Gastroesophageal sphincter (tissue), 4 donors: ENCODE measurements around the gene SLC40A1. TPM values are rescaled to one million over a fixed set of nuclear protein-coding genes. Genes with fewer than 3 reads are reported as not detected.
A peak's percentile ranks its signal among the peaks of the same experiment; 100 is the strongest.

Experiments used
- ATAC-seq: fragments of 150-250 bp; one replicate; pipeline ENCODE4 v1.9.1; 2016; ENCODE audit warnings: mild to moderate bottlenecking, moderate library complexity
- H3K27ac ChIP-seq, 4 donors: fragments of 200-600 bp; sonication (generic) in 3 of 4; 1 replicate in 3 of 4; 2 replicates in 1 of 4; pipeline ENCODE4 v1.5.1; 2016 to 2019
- H3K27me3 ChIP-seq: fragments of 200-600 bp; sonication (generic); one replicate; pipeline ENCODE4 v1.5.1; 2019
- H3K36me3 ChIP-seq, 2 donors: fragments of 200-600 bp; sonication (generic); one replicate each; pipeline ENCODE4 v1.5.1; 2019; ENCODE audit warnings: control low read depth in 1 of 2
- H3K4me1 ChIP-seq, 3 donors: fragments of 200-600 bp; sonication (generic); 1 replicate in 2 of 3; 2 replicates in 1 of 3; pipeline ENCODE4 v1.5.1; 2016 to 2019; ENCODE audit warnings: control low read depth in 2 of 3
- H3K4me3 ChIP-seq, 2 donors: fragments of 200-600 bp; sonication (generic); one replicate each; pipeline ENCODE4 v1.5.1; 2019; ENCODE audit warnings: mild to moderate bottlenecking in 1 of 2, moderate library complexity in 1 of 2
- H3K9me3 ChIP-seq, 3 donors: fragments of 200-600 bp; sonication (generic); one replicate each; pipeline ENCODE4 v1.5.1; 2017 to 2019; ENCODE audit warnings: control low read depth in 2 of 3
- EP300 ChIP-seq: sonication (generic); formaldehyde crosslinking; IDR thresholded peaks from one replicate; pipeline ENCODE4 v1.6.1; 2017; ENCODE audit warnings: antibody characterized with exemption, mild to moderate bottlenecking
- POLR2A ChIP-seq, 2 donors: fragments of 450-650 bp; IDR thresholded peaks; one replicate each; pipeline ENCODE4 v1.6.1; 2017; ENCODE audit warnings: antibody characterized with exemption in 2 of 2, mild to moderate bottlenecking in 2 of 2, moderate library complexity in 1 of 2
- POLR2AphosphoS5 ChIP-seq: sonication (generic); formaldehyde crosslinking; IDR thresholded peaks from one replicate; pipeline ENCODE4 v1.6.1; 2017; ENCODE audit warnings: antibody characterized with exemption
- WGBS, 2 donors: methylation state at CpG; one replicate each; pipeline ENCODE4 v1.1.5; 2018; ENCODE audit warnings: low coverage in 1 of 2; 5-methylcytosine and 5-hydroxymethylcytosine counted together
- total RNA-seq, 4 donors: library from RNA; depleted of rRNA; stranded (reverse); fragments of >200 nt; gene quantifications; one replicate each; pipeline ENCODE4 v1.1.0, GENCODE V29; 2016
- TF ChIP-seq, protein P1 (sequence below), 4 experiments: fragments of 200-600 bp in 2 of 4; fragments of 450-650 bp in 2 of 4; sonication (generic) in 1 of 4; IDR thresholded peaks; one replicate each; pipeline ENCODE4 v1.5.1; 2017 to 2019; ENCODE audit warnings: antibody characterized with exemption in 4 of 4, mild to moderate bottlenecking in 2 of 4, moderate library complexity in 2 of 4

The SLC40A1 gene
- total RNA-seq, 4 donors from 2014 or later: 32.1 to 96.3 (median 57.2) TPM

DNA sequence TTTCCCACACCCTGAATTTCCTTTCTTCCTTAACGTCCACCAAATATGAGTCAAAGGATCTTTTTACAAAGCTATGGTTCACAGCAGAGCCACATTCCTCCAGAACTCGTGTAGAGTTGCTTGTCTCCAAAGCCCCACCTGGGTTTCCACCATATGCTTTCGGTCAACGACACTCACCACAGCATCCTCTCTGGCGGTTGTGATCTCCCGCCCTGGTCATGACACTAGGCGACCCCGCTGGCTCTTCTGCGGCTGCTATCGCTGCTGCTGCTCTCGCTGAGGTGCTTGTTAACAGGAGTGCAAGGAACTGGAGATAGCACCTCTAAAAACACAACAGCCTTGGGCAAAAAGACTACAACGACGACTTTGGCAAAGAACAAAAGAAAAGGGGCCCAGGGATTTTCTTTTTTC is 340 bp downstream of the SLC40A1 start:
- WGBS, 2 donors: 1 to 3% methylated on average over 7 to 13 of the region's 13 CpGs
- TF ChIP-seq, protein P1, sequence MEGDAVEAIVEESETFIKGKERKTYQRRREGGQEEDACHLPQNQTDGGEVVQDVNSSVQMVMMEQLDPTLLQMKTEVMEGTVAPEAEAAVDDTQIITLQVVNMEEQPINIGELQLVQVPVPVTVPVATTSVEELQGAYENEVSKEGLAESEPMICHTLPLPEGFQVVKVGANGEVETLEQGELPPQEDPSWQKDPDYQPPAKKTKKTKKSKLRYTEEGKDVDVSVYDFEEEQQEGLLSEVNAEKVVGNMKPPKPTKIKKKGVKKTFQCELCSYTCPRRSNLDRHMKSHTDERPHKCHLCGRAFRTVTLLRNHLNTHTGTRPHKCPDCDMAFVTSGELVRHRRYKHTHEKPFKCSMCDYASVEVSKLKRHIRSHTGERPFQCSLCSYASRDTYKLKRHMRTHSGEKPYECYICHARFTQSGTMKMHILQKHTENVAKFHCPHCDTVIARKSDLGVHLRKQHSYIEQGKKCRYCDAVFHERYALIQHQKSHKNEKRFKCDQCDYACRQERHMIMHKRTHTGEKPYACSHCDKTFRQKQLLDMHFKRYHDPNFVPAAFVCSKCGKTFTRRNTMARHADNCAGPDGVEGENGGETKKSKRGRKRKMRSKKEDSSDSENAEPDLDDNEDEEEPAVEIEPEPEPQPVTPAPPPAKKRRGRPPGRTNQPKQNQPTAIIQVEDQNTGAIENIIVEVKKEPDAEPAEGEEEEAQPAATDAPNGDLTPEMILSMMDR (IDR thresholded peaks at IDR 0.05): no peak
- TF ChIP-seq EP300 (no peak), POLR2A (IDR thresholded peaks at IDR 0.05) (no peak), POLR2AphosphoS5 (no peak)
- peaks cover 0 to under 1% of the 10 kb centered on the region in 2 donors for H3K36me3 ChIP-seq
- peak overlapping the region; percentile 66 to 89 for H3K4me3 ChIP-seq
- H3K4me1 ChIP-seq: peaks cover 2 to 61% (median 17%) of the 10 kb centered on the region in 3 donors
- peak; percentile 20 for ATAC-seq
- no peaks in the 10 kb centered on the region for H3K9me3 ChIP-seq
- peak overlapping the region; percentile 68 to 92 (median 89) for H3K27ac ChIP-seq
- no peaks in the 10 kb centered on the region for H3K27me3 ChIP-seq

DNA sequence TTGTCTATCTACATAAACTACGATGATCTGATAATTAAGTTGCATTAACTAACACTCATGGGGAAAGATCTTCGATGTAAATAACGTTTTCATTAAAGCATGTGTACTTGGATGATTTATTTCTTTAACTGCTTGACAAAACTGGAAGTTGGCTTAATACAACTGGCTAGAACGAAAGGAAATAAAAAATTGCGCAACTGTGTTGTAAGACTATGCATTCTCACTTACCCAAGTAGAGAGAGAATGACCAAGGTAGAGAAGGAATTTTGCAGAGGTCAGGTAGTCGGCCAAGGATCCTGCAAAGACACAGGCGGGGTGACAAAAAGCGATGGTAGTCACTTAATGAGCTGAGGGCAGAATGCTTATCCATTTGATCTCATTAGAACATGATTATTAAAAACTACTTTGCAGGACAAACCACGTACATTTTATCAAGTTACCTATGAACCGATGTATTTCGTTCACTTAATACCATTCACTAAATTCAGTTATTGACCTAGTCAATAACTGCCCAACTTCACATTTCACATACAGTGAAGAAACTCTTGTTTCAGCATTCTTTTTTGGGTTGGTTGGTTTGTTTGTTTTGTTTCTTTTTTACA is 900 bp downstream of the SLC40A1 start:
- Histone ChIP-seq H3K4me1 (peaks cover 2 to 67% (median 17%) of the 10 kb centered on the region in 3 donors), H3K27me3 (no peaks in the 10 kb centered on the region), H3K27ac (peak overlapping the region; percentile 68 to 92 (median 89)), H3K4me3 (peak overlapping the region; percentile 66 to 89), H3K36me3 (peaks cover 3 to 7% of the 10 kb centered on the region in 2 donors), H3K9me3 (no peaks in the 10 kb centered on the region)
- 26 to 33% methylated on average over 10 to 11 of the region's 11 CpGs for WGBS, 2 donors
- TF ChIP-seq, protein P1 (IDR thresholded peaks at IDR 0.05): no peak
- TF ChIP-seq POLR2A (IDR thresholded peaks at IDR 0.05): no peak
- TF ChIP-seq EP300: no peak
- TF ChIP-seq POLR2AphosphoS5: peak; percentile 66
- ATAC-seq: peak; percentile 25

DNA sequence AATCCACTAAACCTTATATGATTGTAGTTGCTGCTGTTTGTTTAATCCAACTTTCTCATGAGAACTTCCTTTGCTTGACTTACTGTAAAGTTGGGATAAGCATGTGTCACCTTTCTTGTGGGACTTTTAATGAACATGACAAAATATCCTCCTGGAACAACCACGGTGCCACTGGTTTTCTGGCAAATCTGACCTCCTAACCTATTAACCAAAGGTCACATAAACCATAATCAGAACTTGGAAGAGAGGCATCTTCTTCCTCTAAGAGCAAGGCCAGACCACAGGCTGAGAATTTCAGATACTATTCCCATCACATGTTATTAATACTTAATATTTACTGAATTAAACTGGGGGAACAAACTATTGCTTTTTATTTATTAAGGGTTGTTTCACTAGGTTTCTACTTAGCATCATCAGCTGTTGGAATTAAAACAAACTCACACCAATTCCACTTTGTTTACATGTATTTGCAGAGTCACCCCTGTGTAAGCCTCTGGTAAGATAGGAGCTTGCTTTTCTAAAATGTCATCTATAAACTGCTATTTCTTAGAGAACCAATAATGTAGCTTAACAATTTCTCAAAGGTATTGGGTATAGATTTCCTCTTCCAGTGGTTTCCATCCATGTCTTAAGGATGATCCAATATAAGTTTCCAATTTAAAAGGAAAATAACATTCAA is 2.2 kb downstream of the SLC40A1 start:
- Histone ChIP-seq H3K27ac (peak overlapping the region in 1 of 4 donors; percentile 14), H3K4me3 (peak overlapping the region; percentile 66 to 89), H3K36me3 (peaks cover 3 to 19% of the 10 kb centered on the region in 2 donors), H3K27me3 (no peaks in the 10 kb centered on the region), H3K4me1 (peaks cover 2 to 80% (median 17%) of the 10 kb centered on the region in 3 donors), H3K9me3 (no peaks in the 10 kb centered on the region)
- 25 to 26% methylated on average over 1 of the region's 1 CpG for WGBS, 2 donors
- TF ChIP-seq EP300 (no peak), POLR2A (IDR thresholded peaks at IDR 0.05) (no peak), POLR2AphosphoS5 (no peak)
- TF ChIP-seq, protein P1 (IDR thresholded peaks at IDR 0.05): no peak
- no peak for ATAC-seq

DNA sequence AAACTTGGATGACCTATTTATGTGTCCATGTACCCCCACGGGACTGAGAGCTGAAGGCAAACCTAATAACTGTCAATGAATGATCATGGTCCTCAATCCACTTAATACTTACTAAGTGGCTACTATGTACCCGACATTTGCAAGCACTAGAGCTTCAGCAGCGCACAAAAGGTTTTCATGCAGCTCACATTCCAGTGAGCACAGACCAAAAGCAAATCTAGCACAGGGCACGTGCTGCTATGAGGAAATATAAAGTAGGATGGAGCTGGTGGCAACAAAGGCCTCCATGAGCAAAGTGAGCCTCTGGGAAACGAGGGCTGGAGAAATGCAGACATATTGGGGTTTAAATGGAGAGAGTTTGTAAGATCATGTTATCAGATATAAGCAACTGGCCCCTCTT is 3.5 kb downstream of the SLC40A1 start:
- no peak for ATAC-seq
- Histone ChIP-seq H3K4me1 (peaks cover 2 to 90% (median 16%) of the 10 kb centered on the region in 3 donors), H3K27me3 (no peaks in the 10 kb centered on the region), H3K36me3 (peaks cover 3 to 32% of the 10 kb centered on the region in 2 donors), H3K4me3 (peak overlapping the region in 1 of 2 donors; percentile 66), H3K27ac (peak overlapping the region in 1 of 4 donors; percentile 52), H3K9me3 (no peaks in the 10 kb centered on the region)
- TF ChIP-seq EP300: no peak
- TF ChIP-seq POLR2A (IDR thresholded peaks at IDR 0.05): no peak
- TF ChIP-seq, protein P1 (IDR thresholded peaks at IDR 0.05): no peak
- TF ChIP-seq POLR2AphosphoS5: no peak
- WGBS, 2 donors: 58 to 74% methylated on average over 3 to 5 of the region's 5 CpGs
